Gastrocnemius medialis (tissue), 4 donors: ENCODE data around the gene RSPRY1.

Experiments used
- POLR2A ChIP-seq, 2 donors: fragments of 450-650 bp; IDR thresholded peaks; one replicate each; pipeline ENCODE4 v1.6.1; 2017; ENCODE audit warnings: antibody characterized with exemption in 2 of 2, mild to moderate bottlenecking in 2 of 2, moderate library complexity in 2 of 2
- TF ChIP-seq, protein P1 (sequence below), 5 experiments: fragments of 450-650 bp in 3 of 5; fragments of 200-600 bp in 2 of 5; sonication (generic) in 2 of 5; IDR thresholded peaks in 4 of 5; conservative IDR thresholded peaks in 1 of 5; 1 replicate in 4 of 5; 2 replicates in 1 of 5; pipeline ENCODE4 v1.5.1; 2016 to 2019; ENCODE audit warnings: antibody characterized with exemption in 5 of 5, mild to moderate bottlenecking in 3 of 5, moderate library complexity in 3 of 5

DNA sequence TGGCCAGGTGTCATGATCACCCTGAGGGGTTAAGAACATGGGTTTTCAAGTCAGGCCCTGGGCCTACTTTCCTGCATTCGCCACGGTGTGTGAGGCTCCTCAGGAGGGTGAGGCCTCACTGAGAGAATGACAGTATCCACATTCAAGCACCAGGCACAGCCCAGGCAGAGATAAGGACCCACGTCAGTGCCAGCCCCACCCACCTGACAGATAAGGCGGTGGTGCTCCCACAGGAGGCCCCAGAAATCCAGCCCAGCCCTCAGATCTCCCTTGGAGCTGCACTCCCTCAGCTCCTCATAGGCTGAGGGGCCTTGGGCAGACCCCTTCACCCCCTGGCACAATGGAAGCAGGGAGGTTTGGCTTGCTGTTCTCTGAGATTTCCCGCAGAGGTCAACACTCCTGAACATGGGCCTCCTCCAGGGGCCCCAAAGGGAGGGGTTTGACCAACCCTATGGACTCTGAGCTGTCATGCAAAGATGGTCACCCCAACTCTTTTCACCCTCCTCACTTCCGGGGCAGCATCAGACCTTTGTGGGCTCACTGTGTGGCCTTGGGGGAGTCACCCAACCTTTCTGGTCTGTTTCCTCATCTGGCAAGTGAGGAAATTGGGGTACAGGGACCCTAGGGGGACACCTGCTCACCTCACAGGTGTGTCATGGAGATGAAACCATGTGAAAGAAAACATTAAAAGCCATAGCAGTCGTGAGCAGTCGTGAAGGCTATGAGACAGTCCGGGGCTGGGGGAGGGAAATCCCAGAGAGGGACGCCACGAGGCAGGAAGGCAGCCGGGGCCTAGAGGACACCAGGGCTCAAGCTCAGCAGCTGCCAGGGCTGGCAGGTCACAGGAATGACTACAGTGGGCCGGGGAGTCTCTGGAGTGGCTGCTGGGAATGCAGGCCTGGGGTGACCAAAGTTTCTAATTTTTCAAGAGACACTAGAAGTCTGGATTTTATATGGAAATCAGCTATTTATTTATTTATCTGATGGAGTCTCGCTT is 83.0 kb downstream of the RSPRY1 start:
- TF ChIP-seq, protein P1, sequence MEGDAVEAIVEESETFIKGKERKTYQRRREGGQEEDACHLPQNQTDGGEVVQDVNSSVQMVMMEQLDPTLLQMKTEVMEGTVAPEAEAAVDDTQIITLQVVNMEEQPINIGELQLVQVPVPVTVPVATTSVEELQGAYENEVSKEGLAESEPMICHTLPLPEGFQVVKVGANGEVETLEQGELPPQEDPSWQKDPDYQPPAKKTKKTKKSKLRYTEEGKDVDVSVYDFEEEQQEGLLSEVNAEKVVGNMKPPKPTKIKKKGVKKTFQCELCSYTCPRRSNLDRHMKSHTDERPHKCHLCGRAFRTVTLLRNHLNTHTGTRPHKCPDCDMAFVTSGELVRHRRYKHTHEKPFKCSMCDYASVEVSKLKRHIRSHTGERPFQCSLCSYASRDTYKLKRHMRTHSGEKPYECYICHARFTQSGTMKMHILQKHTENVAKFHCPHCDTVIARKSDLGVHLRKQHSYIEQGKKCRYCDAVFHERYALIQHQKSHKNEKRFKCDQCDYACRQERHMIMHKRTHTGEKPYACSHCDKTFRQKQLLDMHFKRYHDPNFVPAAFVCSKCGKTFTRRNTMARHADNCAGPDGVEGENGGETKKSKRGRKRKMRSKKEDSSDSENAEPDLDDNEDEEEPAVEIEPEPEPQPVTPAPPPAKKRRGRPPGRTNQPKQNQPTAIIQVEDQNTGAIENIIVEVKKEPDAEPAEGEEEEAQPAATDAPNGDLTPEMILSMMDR (IDR thresholded peaks at IDR 0.05 in 4 of 5, conservative IDR thresholded peaks at IDR 0.05 in 1 of 5), result no peak
- no peak for TF ChIP-seq POLR2A (IDR thresholded peaks at IDR 0.05)
